RWPE1 (cell line): ENCODE results near the gene MBD3.

Source experiments
- CTCF ChIA-PET: fragments of 350-600 bp; sonication (Branson Sonifier 250); formaldehyde crosslinking; extraction: SDS; loops from one replicate; lab custom pipeline; 2021; lab: Yijun Ruan, JAX
- POLR2A ChIA-PET: fragments of 400-600 bp; formaldehyde crosslinking; extraction: SDS; loops from one replicate; lab custom pipeline; 2020; ENCODE audit warnings: antibody characterized with exemption; ENCODE audit not compliant: low non-redundant PET; lab: Yijun Ruan, JAX
- DNase-seq: peaks from one replicate; pipeline ENCODE4 v3.0.0; 2012; ENCODE audit warnings: low spot score
- H3K27ac ChIP-seq: fragments of 450-650 bp; 2 replicates; pipeline ENCODE4 v1.5.1; 2017
- TF ChIP-seq, protein P1 (sequence below): fragments of 450-650 bp; conservative IDR thresholded peaks from 2 replicates; pipeline ENCODE4 v1.5.1; 2017; ENCODE audit warnings: low read depth, mild to moderate bottlenecking

Gene MBD3

DNA sequence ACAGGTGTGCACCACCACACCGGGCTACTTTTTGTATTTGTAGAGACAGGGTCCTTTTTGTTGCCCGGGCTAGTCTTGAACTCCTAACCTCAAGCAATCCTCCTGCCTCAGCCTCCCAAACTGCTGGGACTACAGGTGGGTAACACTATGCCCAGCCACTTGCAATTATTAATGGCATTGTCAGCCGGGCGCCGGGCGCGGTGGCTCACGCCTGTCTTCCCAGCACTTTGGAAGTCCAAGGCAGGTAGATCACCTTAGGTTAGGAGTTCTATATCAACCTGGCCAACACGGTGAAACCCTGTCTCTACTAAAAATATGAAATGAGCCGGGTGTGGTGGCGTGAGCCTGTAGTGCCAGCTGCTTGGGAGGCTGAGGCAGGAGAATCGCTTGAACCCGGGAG lies 21.8 kb downstream of the MBD3 start:
- POLR2A ChIA-PET, result no interaction called here
- TF ChIP-seq, protein P1, sequence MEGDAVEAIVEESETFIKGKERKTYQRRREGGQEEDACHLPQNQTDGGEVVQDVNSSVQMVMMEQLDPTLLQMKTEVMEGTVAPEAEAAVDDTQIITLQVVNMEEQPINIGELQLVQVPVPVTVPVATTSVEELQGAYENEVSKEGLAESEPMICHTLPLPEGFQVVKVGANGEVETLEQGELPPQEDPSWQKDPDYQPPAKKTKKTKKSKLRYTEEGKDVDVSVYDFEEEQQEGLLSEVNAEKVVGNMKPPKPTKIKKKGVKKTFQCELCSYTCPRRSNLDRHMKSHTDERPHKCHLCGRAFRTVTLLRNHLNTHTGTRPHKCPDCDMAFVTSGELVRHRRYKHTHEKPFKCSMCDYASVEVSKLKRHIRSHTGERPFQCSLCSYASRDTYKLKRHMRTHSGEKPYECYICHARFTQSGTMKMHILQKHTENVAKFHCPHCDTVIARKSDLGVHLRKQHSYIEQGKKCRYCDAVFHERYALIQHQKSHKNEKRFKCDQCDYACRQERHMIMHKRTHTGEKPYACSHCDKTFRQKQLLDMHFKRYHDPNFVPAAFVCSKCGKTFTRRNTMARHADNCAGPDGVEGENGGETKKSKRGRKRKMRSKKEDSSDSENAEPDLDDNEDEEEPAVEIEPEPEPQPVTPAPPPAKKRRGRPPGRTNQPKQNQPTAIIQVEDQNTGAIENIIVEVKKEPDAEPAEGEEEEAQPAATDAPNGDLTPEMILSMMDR, result no peak
- CTCF ChIA-PET, result no interaction called here
- DNase-seq, result no peak
- no peak overlapping the region for H3K27ac ChIP-seq

DNA sequence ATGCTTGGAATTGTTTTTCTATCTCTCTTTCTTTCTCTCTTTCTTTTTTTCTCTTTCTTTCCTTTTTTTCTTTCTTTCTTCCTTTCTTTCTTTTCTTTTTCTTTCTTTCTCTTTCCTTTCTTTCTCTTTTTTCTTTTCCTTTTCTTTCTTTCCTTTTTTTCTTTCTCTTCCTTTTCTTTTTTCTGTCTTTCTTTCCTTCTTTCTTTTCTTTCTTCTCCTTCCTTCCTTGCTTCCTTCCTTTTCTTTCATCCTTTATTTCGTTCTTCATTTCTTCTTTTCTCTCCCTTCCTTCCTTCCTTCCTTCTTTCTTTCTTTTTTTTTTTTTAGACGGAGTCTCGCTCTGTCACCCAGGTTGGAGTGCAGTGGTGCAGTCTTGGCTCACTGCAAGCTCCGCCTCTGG lies 22.7 kb downstream of the MBD3 start:
- H3K27ac ChIP-seq, result no peak overlapping the region
- TF ChIP-seq, protein P1, result no peak
- POLR2A ChIA-PET, result no interaction called here
- CTCF ChIA-PET, result interaction anchor here (1.2 kb wide), 1 partner anchor 24 kb away, joined by 7 read pairs; no protein-coding TSS in a partner anchor
- DNase-seq, result no peak

DNA sequence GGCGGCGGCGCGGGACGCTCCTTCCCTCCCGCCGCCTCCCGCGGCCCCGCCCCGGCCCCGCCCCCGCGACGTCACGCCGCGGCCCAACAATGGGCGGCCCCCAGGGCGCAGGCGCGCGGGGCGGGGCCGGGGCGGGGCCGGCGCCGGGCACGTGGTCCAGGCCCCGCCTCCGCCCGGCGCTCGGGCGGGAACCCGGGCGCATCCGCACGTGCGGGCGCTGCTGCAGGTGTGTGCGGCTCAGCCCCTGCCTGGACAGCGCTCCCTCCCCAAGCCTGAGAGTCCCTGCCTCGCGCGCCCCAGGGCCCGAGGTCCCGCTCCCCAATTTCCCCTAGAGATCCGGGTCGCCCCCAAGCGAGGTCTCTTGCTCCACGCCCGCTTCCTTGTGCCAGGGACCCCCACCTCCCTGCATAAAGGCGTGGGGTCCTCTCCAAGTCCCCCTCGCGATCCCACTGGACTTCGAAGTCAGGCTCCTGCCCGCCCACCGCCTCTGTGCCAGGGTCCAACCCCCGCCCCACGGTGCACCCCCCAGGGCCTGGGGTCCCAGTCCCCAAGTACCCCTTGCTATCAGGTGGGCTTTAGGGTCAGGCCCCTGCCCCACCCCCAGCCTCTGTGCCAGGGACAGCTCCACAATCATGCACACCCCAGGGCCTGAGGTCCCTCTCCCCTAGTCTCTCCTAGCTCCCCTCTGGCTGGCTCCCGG lies 24.2 kb downstream of the MBD3 start, which contains the start of gene MEX3D:
Gene MEX3D, minus strand, starts transcription at position 6 of the 700 bp plus-strand sequence. CDS start 267 bp downstream, outside the sequence.
- H3K27ac ChIP-seq, result peak within 1 kb of the TSS; percentile 89
- POLR2A ChIA-PET, result no interaction called here
- CTCF ChIA-PET, result interaction anchor here (1.1 kb wide), 1 partner anchor 23 kb away, joined by 3 read pairs; no protein-coding TSS in a partner anchor

DNA sequence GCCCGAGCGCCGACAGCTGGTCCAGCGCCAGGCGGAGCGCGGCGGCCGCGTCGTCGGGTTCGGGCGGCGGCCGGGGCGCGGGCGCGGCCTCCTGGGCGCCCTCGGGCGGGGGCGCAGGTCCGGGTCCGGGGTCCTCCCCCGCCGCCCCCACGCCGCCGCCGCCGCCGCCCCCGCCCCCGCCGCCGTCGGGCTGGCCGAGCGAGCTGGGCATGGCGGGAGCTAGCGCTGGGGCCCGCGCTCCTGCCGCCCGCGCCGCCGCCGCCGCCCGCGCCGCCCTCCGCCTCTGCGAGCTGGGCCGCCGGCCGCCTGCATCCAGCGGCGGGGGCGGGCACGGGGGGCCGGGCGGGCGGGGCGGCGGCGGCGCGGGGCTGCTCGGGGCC lies 24.8 kb downstream of the MBD3 start:
- POLR2A ChIA-PET, result no interaction called here
- H3K27ac ChIP-seq, result peak overlapping the region; percentile 89

More for the DNA sequence above, 24.2 kb downstream of the MBD3 start, which contains the start of gene MEX3D:
- peak; percentile 94 for DNase-seq
- TF ChIP-seq, protein P1, result no peak

DNA sequence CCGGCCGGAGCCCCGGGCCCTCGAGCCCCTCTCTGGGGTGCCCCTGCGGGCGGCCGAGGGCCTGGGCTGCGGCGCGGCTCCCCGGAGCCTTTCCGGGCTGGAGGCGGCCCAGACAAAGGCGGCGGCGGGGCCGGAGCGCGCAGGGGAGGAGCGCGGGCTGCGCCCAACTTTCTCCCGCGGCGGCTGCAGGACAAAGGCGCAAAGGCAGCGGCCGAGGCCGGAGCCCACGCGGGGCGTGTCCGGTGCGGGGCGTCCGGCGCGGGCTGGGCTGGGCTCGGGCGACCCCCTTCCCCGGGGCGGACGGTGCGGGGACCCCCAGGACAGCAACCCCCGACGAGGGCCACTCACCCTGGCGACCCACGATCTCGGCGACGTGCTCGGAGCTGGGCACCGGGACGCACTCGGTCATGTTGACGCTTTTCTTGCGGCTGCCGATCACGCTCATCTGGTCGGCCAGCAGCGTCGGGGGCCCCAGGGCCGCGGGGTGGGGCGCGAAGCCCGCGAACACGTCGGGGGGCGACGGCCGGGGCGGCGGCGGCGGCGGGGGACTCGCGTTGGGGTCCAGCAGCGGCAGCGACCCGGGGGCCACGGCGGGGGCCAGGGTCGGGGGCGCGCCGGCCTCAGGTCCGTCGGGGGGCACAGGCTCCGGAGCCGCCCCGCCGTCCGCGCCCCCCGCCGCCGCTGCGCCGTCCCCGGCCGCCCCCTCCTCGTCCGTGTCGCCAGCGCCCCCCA lies 25.4 kb downstream of the MBD3 start:
- H3K27ac ChIP-seq, result peak overlapping the region; percentile 89
- ChIA-PET CTCF (interaction anchor here (1.5 kb wide), 1 partner anchor 21 kb away, joined by 6 read pairs; no protein-coding TSS in a partner anchor), POLR2A (no interaction called here)
- peak; percentile 35 for DNase-seq
- TF ChIP-seq, protein P1, result no peak

More for the DNA sequence above, 24.8 kb downstream of the MBD3 start:
- TF ChIP-seq, protein P1, result no peak
- no peak for DNase-seq
- CTCF ChIA-PET, result no interaction called here

DNA sequence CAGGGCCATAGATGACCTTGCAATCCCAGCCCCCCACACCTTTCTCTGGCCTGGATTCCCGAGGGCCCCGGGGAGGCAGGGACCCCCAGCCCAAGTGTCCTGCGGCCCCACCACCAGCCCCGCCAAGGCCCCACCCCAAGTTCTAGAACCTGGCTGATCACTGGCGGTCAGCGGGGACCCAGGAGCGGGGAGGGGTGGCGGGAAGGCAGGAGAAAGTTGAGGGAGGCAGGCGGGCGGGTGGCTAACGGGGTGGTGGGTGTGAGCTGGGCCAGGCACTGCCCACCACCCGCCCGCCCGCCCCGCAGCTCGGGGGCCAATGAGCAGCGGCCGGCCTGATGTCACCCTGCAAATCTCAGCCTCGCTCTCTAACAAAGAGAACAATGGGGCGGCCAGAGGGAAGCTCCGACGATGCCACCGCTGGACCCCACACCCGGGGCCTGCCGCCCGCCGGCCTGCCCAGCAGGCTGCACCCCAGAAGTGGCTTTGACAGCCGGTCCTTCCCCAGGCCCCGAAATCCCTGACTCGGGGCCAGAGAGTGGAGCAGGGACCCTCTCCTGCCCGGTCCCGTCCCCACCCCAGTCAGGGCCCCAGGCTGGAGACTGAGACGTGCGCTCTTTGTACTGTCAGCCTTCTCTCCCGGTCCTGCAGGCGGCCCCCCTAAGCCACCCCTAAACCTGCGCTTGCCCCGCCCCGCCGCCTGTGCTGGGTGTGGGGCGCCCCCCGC lies 26.1 kb downstream of the MBD3 start:
- DNase-seq, result peak; percentile 62
- TF ChIP-seq, protein P1, result no peak
- peak overlapping the region; percentile 89 for H3K27ac ChIP-seq
- ChIA-PET POLR2A (no interaction called here), CTCF (interaction anchor here (1.5 kb wide), 1 partner anchor 20 kb away, joined by 6 read pairs; no protein-coding TSS in a partner anchor)
